Measurements from ENCODE around the gene VPS26A. TPM values are rescaled to one million over a fixed set of nuclear protein-coding genes. Genes with fewer than 3 reads are reported as not detected.

Gene VPS26A
- total RNA-seq, 5 donors from 2014 or later (not counting 1 experiment from before 2014, with no cell fraction given) = 24.6 to 35.8 (median 28.2) TPM

DNA sequence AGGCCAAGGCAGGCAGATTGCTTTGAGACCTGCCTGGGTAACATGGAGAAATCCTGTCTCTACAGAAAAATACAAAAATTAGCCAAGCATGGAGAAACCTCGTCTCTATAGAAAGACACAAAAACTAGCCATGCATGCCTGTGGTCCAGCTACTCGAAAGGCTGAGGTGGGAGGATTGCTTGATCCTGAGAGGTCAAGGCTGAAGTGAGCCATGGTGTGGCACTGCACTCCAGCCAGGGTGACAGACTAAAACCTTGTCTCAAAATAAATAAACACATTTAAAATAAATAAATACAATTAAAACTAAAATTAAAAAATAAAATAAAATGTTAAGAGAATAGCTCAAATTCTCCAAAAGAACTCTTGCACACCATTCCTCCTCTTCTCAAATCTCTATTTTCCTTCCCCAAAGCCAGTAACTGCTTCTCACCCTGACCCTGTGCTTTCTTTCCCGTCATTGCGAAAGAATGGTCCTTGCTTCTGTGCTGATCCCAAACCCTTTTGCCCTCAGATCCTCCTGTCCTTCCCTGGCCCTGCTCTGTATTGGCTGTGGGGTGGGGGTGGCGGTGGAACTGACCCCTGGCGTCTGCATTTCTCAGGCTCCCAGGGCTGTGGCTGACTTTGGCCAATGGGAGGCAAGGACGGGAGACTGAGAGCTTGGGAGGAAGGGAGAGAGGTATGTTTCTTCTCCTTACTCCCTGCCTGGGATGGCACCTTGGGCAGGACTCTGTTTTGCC is 23.7 kb upstream of the VPS26A start:
- H3K36me3 Mint-ChIP-seq = peaks cover 48% of the 10 kb centered on the region
- H3K4me1 ChIP-seq (ENCODE audit: control insufficient read depth in 1 of 2, extremely low read depth in 1 of 2, insufficient read depth in 2 of 2, low read length in 2 of 2) = peaks cover 2 to 40% of the 10 kb centered on the region in 2 experiments
- H3K9me3 Mint-ChIP-seq = no peaks in the 10 kb centered on the region
- POLR2A ChIA-PET = interaction anchor here (0.6 to 0.8 kb wide), 6 partner anchors 7 to 311 kb away, joined by 3 to 7 read pairs (median 3); partner anchors contain the start of gene SRGN (in 1 of the 2)
- no peak overlapping the region for H3K27ac ChIP-seq (ENCODE audit: low read length)
- ATAC-seq (replicated peaks in 1 of 4) (peak in 1 of 4 experiments; percentile 11), DNase-seq (no peak)
- no peaks in the 10 kb centered on the region for H3K27me3 ChIP-seq (replicated peaks in 1 of 2; ENCODE audit: control insufficient read depth in 2 of 2, extremely low read depth in 1 of 2, insufficient read depth in 2 of 2, low read length in 1 of 2)
- H3K9me3 ChIP-seq = no peaks in the 10 kb centered on the region
- H3K36me3 ChIP-seq (ENCODE audit: control insufficient read depth in 2 of 2, extremely low read depth in 1 of 2, insufficient read depth in 1 of 2, low read length in 1 of 2) = peaks cover 15 to 60% of the 10 kb centered on the region in 2 donors
- H3K4me3 ChIP-seq (ENCODE audit: control insufficient read depth in 1 of 2, extremely low read depth in 1 of 2, low read length in 1 of 2) = no peak overlapping the region
- H3K27me3 Mint-ChIP-seq = no peaks in the 10 kb centered on the region
- CTCF ChIA-PET = interaction anchor here in 1 of 2 donors (1.1 to 1.2 kb wide), 2 partner anchors 12 to 107 kb away, joined by 3 to 4 read pairs; partner anchors contain the start of gene SRGN
- H3K4me1 Mint-ChIP-seq = peaks cover 33 to 55% (median 43%) of the 10 kb centered on the region in 3 donors
- peak overlapping the region in 1 of 2 donors; percentile 52 for H3K27ac Mint-ChIP-seq
- no peak overlapping the region for H3K4me3 Mint-ChIP-seq
- WGBS (ENCODE audit: insufficient coverage) = 90% methylated on average over 2 of the region's 7 CpGs

DNA sequence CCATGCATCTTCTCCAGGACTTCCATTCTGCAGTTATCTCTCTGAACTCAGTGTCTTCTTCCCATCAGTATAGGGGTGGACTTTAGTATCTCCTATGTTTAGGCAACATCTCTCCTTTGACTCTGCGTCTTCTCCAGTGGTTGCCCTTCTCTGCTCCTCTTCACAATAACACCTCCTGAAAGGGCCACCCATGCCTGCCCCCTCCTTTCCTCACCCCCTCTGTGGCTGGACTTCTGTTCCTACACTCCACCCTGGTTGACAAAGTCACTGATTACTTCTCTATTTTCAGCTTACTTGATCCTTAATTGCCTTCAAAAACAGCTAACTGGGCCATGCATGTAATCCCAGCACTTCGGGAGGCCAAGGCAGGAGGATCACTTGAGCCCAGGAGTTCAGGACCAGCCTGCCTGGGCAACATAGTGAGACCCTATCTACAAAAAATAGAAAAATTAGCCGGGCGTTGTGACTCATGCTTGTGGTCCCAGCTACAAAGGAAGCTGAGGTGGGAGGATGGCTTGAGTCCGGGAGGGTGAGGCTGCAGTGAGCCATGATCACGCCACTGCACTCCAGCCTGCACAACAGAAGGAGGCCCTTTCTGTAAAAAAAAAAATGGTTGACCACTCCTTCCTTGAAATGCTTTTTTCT is 22.4 kb upstream of the VPS26A start:
- peak overlapping the region in 1 of 3 donors; percentile 43 for H3K4me3 Mint-ChIP-seq
- peaks cover 2 to 29% of the 10 kb centered on the region in 2 experiments for H3K4me1 ChIP-seq (ENCODE audit: control insufficient read depth in 1 of 2, extremely low read depth in 1 of 2, insufficient read depth in 2 of 2, low read length in 2 of 2)

GRCh38 chr10:69102440-69102839 is 21.5 kb upstream of the VPS26A start:
- H3K4me3 Mint-ChIP-seq = peak overlapping the region in 1 of 3 donors; percentile 43
- no CpG with 5 or more reads among the region's 3 CpGs for WGBS (ENCODE audit: insufficient coverage)
- POLR2A ChIA-PET = interaction anchor here in 1 of 2 donors (0.5 to 0.9 kb wide), 2 partner anchors 65 to 97 kb away, joined by 4 read pairs; no protein-coding TSS in a partner anchor

More for the DNA sequence above, 22.4 kb upstream of the VPS26A start:
- Histone ChIP-seq H3K36me3 (ENCODE audit: control insufficient read depth in 2 of 2, extremely low read depth in 1 of 2, insufficient read depth in 1 of 2, low read length in 1 of 2) (peaks cover 9 to 62% of the 10 kb centered on the region in 2 donors), H3K27ac (ENCODE audit: low read length) (peak overlapping the region; percentile 0), H3K4me3 (ENCODE audit: control insufficient read depth in 1 of 2, extremely low read depth in 1 of 2, low read length in 1 of 2) (no peak overlapping the region), H3K27me3 (replicated peaks in 1 of 2; ENCODE audit: control insufficient read depth in 2 of 2, extremely low read depth in 1 of 2, insufficient read depth in 2 of 2, low read length in 1 of 2) (no peaks in the 10 kb centered on the region), H3K9me3 (no peaks in the 10 kb centered on the region)
- POLR2A ChIA-PET = interaction anchor here (0.6 to 0.9 kb wide), 4 partner anchors 22 to 153 kb away, joined by 3 to 12 read pairs (median 4); no protein-coding TSS in a partner anchor
- DNase-seq (peak in 6 of 35 experiments; percentile 10 to 38 (median 28)), ATAC-seq (replicated peaks in 1 of 4) (peak; percentile 8 to 80 (median 58))
- Mint-ChIP-seq H3K36me3 (peaks cover 52% of the 10 kb centered on the region), H3K27ac (peak overlapping the region; percentile 76 to 81), H3K27me3 (no peaks in the 10 kb centered on the region), H3K9me3 (no peaks in the 10 kb centered on the region), H3K4me1 (peaks cover 33 to 46% (median 33%) of the 10 kb centered on the region in 3 donors)
- WGBS (ENCODE audit: insufficient coverage) = 52% methylated on average over 3 of the region's 6 CpGs
- CTCF ChIA-PET = interaction anchor here in 1 of 2 donors (0.8 kb wide), 1 partner anchor 11 kb away, joined by 5 read pairs; no protein-coding TSS in a partner anchor

DNA sequence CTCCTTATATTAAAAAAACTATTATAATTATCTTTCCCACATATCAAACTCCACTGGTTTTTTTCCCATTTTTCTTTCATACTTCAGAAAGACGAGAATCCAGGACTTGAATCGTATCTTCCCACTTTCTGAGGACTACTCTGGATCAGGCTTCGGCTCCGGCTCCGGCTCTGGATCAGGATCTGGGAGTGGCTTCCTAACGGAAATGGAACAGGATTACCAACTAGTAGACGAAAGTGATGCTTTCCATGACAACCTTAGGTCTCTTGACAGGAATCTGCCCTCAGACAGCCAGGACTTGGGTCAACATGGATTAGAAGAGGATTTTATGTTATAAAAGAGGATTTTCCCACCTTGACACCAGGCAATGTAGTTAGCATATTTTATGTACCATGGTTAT is 20.2 kb upstream of the VPS26A start:
- H3K27ac ChIP-seq (ENCODE audit: low read length) = no peak overlapping the region
- peaks cover 5 to 47% of the 10 kb centered on the region in 2 donors for H3K36me3 ChIP-seq (ENCODE audit: control insufficient read depth in 2 of 2, extremely low read depth in 1 of 2, insufficient read depth in 1 of 2, low read length in 1 of 2)
- peaks cover 46% of the 10 kb centered on the region for H3K36me3 Mint-ChIP-seq

More at GRCh38 chr10:69102440-69102839, 21.5 kb upstream of the VPS26A start:
- Histone ChIP-seq H3K4me3 (ENCODE audit: control insufficient read depth in 1 of 2, extremely low read depth in 1 of 2, low read length in 1 of 2) (no peak overlapping the region), H3K4me1 (ENCODE audit: control insufficient read depth in 1 of 2, extremely low read depth in 1 of 2, insufficient read depth in 2 of 2, low read length in 2 of 2) (peaks cover 2 to 26% of the 10 kb centered on the region in 2 experiments), H3K27ac (ENCODE audit: low read length) (peak overlapping the region; percentile 3), H3K27me3 (replicated peaks in 1 of 2; ENCODE audit: control insufficient read depth in 2 of 2, extremely low read depth in 1 of 2, insufficient read depth in 2 of 2, low read length in 1 of 2) (no peaks in the 10 kb centered on the region), H3K9me3 (no peaks in the 10 kb centered on the region), H3K36me3 (ENCODE audit: control insufficient read depth in 2 of 2, extremely low read depth in 1 of 2, insufficient read depth in 1 of 2, low read length in 1 of 2) (peaks cover 5 to 60% of the 10 kb centered on the region in 2 donors)
- DNase-seq (no peak), ATAC-seq (replicated peaks in 1 of 4) (no peak)
- peak overlapping the region; percentile 76 to 81 for H3K27ac Mint-ChIP-seq
- H3K9me3 Mint-ChIP-seq = no peaks in the 10 kb centered on the region
- H3K27me3 Mint-ChIP-seq = no peaks in the 10 kb centered on the region
- peaks cover 31 to 49% (median 33%) of the 10 kb centered on the region in 3 donors for H3K4me1 Mint-ChIP-seq
- H3K36me3 Mint-ChIP-seq = peaks cover 54% of the 10 kb centered on the region
- CTCF ChIA-PET = interaction anchor here in 1 of 2 donors (1.2 kb wide), 1 partner anchor 96 kb away, joined by 5 read pairs; no protein-coding TSS in a partner anchor

GRCh38 chr10:69104994-69105790 is 18.8 kb upstream of the VPS26A start:
- peak overlapping the region in 1 of 2 donors; percentile 29 for H3K27ac Mint-ChIP-seq
- H3K4me1 ChIP-seq (ENCODE audit: control insufficient read depth in 1 of 2, extremely low read depth in 1 of 2, insufficient read depth in 2 of 2, low read length in 2 of 2) = peaks cover 2 to 17% of the 10 kb centered on the region in 2 experiments
- POLR2A ChIA-PET = interaction anchor here (0.6 to 1.5 kb wide), 4 partner anchors 9 to 15 kb away, joined by 3 to 5 read pairs (median 4); no protein-coding TSS in a partner anchor
- ATAC-seq (replicated peaks in 1 of 4) (no peak), DNase-seq (no peak)
- H3K9me3 ChIP-seq = no peaks in the 10 kb centered on the region
- no peak overlapping the region for H3K4me3 Mint-ChIP-seq
- H3K36me3 ChIP-seq (ENCODE audit: control insufficient read depth in 2 of 2, extremely low read depth in 1 of 2, insufficient read depth in 1 of 2, low read length in 1 of 2) = peaks cover 0 to 34% of the 10 kb centered on the region in 2 donors
- H3K27me3 ChIP-seq (replicated peaks in 1 of 2; ENCODE audit: control insufficient read depth in 2 of 2, extremely low read depth in 1 of 2, insufficient read depth in 2 of 2, low read length in 1 of 2) = no peaks in the 10 kb centered on the region
- no peak overlapping the region for H3K27ac ChIP-seq (ENCODE audit: low read length)
- CTCF ChIA-PET = interaction anchor here (0.5 to 1.2 kb wide), 6 partner anchors 11 to 185 kb away, joined by 3 to 9 read pairs (median 5); no protein-coding TSS in a partner anchor
- H3K4me1 Mint-ChIP-seq = peaks cover 23 to 33% (median 25%) of the 10 kb centered on the region in 3 donors
- no peaks in the 10 kb centered on the region for H3K27me3 Mint-ChIP-seq
- no peaks in the 10 kb centered on the region for H3K9me3 Mint-ChIP-seq
- WGBS (ENCODE audit: insufficient coverage) = no CpG with 5 or more reads among the region's 1 CpG
- peaks cover 40% of the 10 kb centered on the region for H3K36me3 Mint-ChIP-seq
- no peak overlapping the region for H3K4me3 ChIP-seq (ENCODE audit: control insufficient read depth in 1 of 2, extremely low read depth in 1 of 2, low read length in 1 of 2)

More for the DNA sequence above, 20.2 kb upstream of the VPS26A start:
- no peaks in the 10 kb centered on the region for H3K27me3 ChIP-seq (replicated peaks in 1 of 2; ENCODE audit: control insufficient read depth in 2 of 2, extremely low read depth in 1 of 2, insufficient read depth in 2 of 2, low read length in 1 of 2)
- H3K4me1 ChIP-seq (ENCODE audit: control insufficient read depth in 1 of 2, extremely low read depth in 1 of 2, insufficient read depth in 2 of 2, low read length in 2 of 2) = peaks cover 2 to 26% of the 10 kb centered on the region in 2 experiments
- no peak overlapping the region for H3K4me3 ChIP-seq (ENCODE audit: control insufficient read depth in 1 of 2, extremely low read depth in 1 of 2, low read length in 1 of 2)
- H3K4me1 Mint-ChIP-seq = peaks cover 25 to 42% (median 25%) of the 10 kb centered on the region in 3 donors
- no peaks in the 10 kb centered on the region for H3K27me3 Mint-ChIP-seq
- no peaks in the 10 kb centered on the region for H3K9me3 ChIP-seq
- DNase-seq (no peak), ATAC-seq (replicated peaks in 1 of 4) (no peak)
- H3K4me3 Mint-ChIP-seq = no peak overlapping the region
- no peak overlapping the region for H3K27ac Mint-ChIP-seq
- WGBS (ENCODE audit: insufficient coverage) = 92% methylated on average over 6 of the region's 7 CpGs
- H3K9me3 Mint-ChIP-seq = no peaks in the 10 kb centered on the region
- ChIA-PET CTCF (no interaction called here), POLR2A (interaction anchor here in 1 of 2 donors (0.6 kb wide), 1 partner anchor 18 kb away, joined by 3 read pairs; no protein-coding TSS in a partner anchor)
